Measurements from ENCODE around the gene ME1.
"Not testable (repeated sequence)": the region's sequence is repeated elsewhere in the genome, so short reads cannot be mapped to it uniquely, and the experiment has no call there.

Gene ME1

DNA sequence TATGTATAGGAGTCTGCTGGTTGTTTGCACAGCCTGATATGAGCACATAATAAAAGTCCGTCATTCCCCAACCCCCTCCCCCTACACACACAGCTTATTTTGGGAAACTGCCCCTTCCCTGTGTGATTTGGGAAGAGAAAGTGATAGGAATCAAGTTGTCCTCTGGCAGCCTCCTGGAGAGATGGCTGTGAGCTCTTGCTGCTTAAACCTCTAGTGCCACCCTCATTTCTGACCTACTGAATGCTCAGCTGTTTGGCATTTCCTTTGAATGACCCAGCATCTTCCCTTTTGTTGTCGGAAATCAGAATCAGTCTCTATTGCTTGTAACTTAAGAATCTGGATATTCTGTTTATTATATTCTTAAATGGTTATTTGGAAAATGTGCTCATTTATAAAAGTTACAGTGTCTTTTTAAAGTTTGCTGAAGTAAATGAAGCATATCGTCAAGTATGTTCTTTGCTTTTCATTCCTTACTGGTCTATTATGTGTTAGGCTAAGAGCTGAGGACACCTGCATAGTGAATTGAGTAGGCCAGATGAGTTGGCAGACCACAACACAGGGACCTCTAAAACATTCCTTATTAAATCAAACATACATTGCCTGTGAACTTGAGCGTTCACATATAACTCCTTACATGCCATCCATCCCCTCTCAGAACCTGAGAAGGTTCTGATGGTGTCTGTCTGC is 232.2 kb downstream of the ME1 start:
- TF ChIP-seq, protein P1, sequence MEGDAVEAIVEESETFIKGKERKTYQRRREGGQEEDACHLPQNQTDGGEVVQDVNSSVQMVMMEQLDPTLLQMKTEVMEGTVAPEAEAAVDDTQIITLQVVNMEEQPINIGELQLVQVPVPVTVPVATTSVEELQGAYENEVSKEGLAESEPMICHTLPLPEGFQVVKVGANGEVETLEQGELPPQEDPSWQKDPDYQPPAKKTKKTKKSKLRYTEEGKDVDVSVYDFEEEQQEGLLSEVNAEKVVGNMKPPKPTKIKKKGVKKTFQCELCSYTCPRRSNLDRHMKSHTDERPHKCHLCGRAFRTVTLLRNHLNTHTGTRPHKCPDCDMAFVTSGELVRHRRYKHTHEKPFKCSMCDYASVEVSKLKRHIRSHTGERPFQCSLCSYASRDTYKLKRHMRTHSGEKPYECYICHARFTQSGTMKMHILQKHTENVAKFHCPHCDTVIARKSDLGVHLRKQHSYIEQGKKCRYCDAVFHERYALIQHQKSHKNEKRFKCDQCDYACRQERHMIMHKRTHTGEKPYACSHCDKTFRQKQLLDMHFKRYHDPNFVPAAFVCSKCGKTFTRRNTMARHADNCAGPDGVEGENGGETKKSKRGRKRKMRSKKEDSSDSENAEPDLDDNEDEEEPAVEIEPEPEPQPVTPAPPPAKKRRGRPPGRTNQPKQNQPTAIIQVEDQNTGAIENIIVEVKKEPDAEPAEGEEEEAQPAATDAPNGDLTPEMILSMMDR (conservative IDR thresholded peaks at IDR 0.05; ENCODE audit: low read depth, low read length): no peak
- H3K4me3 ChIP-seq (ENCODE audit: low read depth, low read length): no peak overlapping the region
- peak; percentile 66 for DNase-seq (ENCODE audit: low read depth)

DNA sequence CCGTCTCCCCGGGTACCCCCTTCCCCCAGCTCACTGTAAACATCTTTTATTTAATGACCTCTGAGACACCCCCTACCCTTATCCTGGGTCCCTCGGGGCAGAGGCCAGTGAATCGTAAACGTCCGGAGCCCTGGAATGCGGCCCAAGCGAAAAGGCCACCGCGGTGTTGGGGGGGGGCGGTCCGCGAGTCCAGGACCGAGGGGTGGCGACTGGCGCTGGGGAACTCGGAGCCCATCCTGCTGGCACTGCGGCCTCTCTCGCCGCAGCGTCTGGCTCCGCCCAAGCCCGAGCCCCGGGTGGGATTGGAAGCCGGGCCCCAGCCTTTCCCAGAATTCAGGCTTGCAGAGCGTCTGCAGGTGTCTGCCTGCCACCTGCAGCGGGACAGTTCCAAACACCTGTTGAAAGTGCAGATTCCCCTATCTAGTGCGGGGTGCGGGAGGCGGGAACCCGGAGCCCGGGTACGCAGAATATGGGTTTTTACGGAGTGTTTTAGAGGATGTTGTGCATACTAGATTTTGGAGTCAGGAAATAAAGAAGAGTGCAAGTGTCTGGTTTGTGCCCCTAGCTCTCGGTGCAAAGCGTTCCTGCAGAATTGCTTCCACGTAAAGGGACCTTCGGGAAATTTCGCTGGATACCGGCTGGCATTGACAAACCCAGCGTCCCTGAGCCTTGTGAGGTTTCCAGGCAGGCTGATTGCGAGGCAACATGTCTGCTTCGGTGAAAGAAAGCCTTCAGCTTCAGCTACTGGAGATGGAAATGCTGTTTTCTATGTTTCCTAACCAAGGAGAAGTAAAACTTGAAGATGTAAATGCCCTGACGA is 236.9 kb downstream of the ME1 start:
- TF ChIP-seq, protein P1 (conservative IDR thresholded peaks at IDR 0.05; ENCODE audit: low read depth, low read length): no peak
- H3K4me3 ChIP-seq (ENCODE audit: low read depth, low read length): peak overlapping the region; percentile 90
- no peak for DNase-seq (ENCODE audit: low read depth)

DNA sequence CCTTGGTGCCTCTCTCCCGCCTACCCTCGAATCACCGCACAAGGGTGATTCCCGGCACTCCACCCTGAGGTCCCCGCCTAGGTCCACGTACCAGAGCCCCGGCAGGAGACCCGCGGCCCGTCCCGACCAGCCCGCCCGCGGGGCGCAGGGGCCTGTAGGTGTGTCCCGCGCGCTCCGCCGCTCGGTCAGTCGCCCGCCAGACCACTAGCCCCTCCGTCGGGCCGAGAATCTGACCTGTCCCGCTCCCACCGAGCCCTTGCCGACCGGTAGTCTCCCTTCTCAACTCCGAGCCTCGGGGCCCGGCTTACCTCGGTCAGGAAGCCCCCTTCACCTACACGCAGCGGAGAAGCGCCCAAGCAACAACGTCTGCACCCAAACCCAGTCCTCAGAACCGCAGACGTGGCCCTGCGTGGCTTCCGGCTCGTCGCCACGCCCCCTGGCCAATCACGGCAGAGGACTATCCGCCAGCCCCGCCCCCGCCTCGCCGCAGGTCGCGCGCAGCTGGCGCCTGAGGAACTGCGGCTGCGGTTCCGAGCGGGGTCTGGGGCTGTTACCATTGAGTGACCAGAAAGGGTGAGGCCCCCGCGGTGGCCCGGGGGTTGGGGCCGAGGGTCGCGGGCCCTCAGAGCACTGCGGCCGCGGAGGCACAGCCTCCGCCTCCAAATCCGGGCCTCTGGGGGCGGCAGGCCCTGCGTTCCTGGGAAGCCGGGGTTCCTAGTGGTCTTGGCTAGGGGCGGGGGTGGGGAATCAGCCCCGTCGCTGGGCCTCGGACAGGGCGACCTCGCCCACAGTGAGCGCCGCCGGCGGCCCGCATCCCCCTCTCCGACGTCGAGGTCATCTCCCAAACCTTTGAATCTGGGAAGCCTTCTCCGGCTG is 237.7 kb downstream of the ME1 start, which contains the start of the genes PGM3 and RWDD2A:
Gene PGM3, minus strand, starts transcription at position 395 of the 876 bp plus-strand sequence. CDS start 2,253 bp downstream, outside the sequence.
Gene RWDD2A, plus strand, starts transcription at position 487 of the 876 bp plus-strand sequence. CDS start 1,095 bp downstream, outside the sequence.
- H3K4me3 ChIP-seq (ENCODE audit: low read depth, low read length): peak within 1 kb of the TSS; percentile 90
- DNase-seq (ENCODE audit: low read depth): peak; percentile 89
- TF ChIP-seq, protein P1 (conservative IDR thresholded peaks at IDR 0.05; ENCODE audit: low read depth, low read length): no peak

DNA sequence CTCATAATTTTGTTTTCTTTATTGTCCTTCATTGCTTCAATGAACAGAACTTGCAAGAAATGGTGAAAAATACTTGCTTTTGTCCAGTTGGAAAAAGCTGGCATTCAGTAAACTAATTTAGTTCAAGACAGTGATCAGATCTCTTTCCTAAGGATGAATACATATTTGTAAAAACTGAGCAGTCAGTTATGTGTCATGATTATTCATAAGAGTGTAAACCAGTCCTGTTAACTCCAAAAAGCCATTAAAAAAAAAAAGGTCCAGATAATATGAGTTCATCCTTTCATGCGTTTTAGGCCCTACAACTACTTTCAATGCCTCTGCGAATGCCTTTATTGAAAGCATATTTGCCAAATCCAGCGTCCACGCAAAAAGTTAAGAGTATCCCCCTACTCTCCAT is 238.4 kb downstream of the ME1 start:
- H3K4me3 ChIP-seq (ENCODE audit: low read depth, low read length): peak overlapping the region; percentile 90
- peak; percentile 23 for DNase-seq (ENCODE audit: low read depth)
- TF ChIP-seq, protein P1 (conservative IDR thresholded peaks at IDR 0.05; ENCODE audit: low read depth, low read length): no peak

DNA sequence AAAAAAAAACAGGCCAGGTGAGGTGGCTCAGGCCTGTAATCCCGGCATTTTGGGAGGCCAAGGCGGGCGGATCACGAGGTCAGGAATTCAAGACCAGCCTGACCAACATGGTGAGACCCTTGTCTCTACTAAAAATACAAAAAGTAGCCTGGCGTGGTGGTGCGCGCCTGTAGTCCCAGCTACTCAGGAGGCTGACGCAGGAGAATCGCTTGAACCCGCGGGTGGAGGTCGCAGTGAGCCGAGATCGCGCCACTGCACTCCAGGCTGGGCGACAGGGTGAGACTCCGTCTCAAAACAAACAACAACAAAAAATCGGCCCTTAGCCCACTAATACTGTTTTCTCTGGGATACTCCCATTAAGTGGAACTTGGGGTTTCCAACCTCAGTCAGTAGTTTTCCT is 238.9 kb downstream of the ME1 start:
- DNase-seq (ENCODE audit: low read depth): not testable (repeated sequence)
- peak overlapping the region; percentile 90 for H3K4me3 ChIP-seq (ENCODE audit: low read depth, low read length)

DNA sequence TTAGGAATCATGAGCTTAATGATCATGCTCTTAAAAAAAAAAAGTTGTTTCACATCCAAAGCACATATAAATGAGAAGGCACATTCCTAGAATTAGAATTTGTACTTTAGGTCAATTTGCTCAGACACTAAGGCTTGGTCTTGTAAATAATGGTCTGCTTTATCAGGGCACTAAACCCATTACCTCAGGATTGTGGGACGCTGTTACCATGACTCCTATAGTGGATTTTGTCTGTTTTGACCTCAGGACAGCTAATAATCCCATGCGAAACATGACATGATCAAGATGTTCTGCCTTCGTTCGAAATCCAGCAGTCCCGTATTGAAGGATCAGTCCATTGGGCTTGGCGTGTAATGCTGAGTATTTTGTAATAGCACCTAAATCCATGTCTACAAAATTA is 240.2 kb downstream of the ME1 start:
- TF ChIP-seq, protein P1 (conservative IDR thresholded peaks at IDR 0.05; ENCODE audit: low read depth, low read length): no peak
- H3K4me3 ChIP-seq (ENCODE audit: low read depth, low read length): no peak overlapping the region

DNA sequence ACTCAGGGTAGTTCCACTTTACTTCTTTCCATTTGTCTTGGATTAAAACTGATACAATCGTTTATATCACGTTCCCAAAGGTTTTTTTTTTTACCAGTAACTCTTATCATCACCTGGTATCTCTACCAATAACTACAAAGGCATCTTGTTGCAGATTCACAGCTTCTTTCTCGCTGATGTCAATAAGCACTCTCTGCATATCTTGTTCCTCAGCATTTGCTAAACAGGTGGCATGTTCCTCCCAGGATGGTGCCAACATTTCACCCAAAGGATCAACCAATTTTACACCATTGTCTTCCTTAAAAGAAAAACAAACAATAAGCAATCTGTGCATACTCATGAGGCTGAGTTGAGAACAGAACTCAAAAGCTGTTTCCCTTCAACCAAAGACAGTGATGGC is 242.3 kb downstream of the ME1 start:
- TF ChIP-seq, protein P1 (conservative IDR thresholded peaks at IDR 0.05; ENCODE audit: low read depth, low read length): no peak
- DNase-seq (ENCODE audit: low read depth): no peak
- no peak overlapping the region for H3K4me3 ChIP-seq (ENCODE audit: low read depth, low read length)

More for the DNA sequence above, 240.2 kb downstream of the ME1 start:
- no peak for DNase-seq (ENCODE audit: low read depth)

Data from choroid plexus epithelial cell (primary cell).